Head of caudate nucleus (tissue), 42 donors: Measurements from ENCODE around the gene CACNB4.
A peak's percentile ranks its signal among the peaks of the same experiment; 100 is the strongest.

Experiments used
- DNase-seq, 42 donors: peaks; one replicate each; pipeline versions ENCODE4 v3.0.0 to v3.0.0-alpha.2; 2020 to 2021; ENCODE audit warnings: mixed read lengths in 7 of 42
- intact Hi-C: fragments of 100-400 bp; cut with DNase I; formaldehyde crosslinking; loops from one replicate; pipeline ENCODE4 v1.15.0; 2022

The CACNB4 gene

GRCh38 chr2:152058655-152059054, 40.2 kb downstream of the CACNB4 start:
- intact Hi-C loops: no loop called here
- DNase-seq: no peak

GRCh38 chr2:152056418-152056817, 42.4 kb downstream of the CACNB4 start:
- intact Hi-C loops: no loop called here
- no peak for DNase-seq

- intact Hi-C loops: no loop called here
Observed at GRCh38 chr2:152055366-152056108, 43.3 kb downstream of the CACNB4 start.

GRCh38 chr2:152054593-152054992, 44.3 kb downstream of the CACNB4 start:
- intact Hi-C loops: no loop called here
- DNase-seq: no peak

More at GRCh38 chr2:152055366-152056108, 43.3 kb downstream of the CACNB4 start:
- DNase-seq: no peak

DNA sequence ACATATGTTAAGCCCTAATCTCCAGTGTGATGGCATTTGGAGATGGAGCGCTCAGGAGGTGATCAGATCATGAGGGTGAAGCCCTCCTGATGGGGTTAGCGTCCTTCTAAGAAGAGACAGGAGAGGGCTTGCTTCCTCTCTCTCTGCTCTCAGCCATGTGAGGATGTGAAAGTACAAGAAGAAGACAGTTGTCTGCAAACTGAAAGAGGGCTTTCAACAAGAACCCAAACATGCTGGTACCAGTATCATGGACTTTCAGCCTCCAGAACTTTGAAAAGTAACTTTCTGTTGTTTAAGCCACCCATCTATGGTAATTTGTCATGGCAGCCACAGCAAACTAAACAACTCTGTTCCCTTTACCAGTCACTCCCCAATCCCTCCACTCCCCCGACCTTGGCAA, 47.4 kb downstream of the CACNB4 start:
- DNase-seq: no peak
- intact Hi-C loops: no loop called here

DNA sequence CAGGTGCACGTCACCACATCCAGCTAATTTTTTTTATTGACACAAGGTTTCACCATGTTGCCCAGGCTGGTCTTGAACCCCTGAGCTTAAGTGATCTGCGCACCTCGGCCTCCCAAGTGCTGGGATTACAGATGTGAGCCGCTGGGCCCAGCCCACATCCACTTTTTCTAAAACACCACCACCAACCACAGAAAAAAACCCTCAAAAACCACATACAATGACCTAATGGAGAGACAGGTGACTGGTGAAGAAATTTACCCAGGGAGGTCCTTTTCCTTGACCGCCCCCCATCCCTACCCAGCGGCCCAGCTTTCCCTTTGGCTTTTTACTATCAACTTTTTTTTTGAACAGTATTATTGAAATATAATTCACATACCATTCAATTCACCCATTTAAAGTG, 47.9 kb downstream of the CACNB4 start:
- no peak for DNase-seq
- intact Hi-C loops: no loop called here

DNA sequence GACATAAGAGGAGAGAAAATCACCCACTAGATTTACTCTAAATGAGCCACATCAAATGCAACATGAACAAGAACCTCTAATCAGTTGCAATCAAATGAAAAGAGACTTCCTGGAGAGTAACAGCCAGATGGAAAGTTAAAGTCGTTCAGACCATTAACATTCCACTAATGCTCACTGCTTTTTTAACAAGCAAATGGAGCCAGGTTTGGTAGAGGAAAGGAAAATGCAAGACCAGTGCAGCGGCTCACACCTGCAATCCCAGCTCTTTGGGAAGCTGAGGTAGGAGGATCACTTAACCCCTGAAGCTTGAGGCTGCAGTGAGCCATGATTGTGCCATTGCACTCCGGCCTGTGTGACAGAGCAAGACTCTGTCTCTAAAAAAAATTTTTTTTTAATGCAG, 48.5 kb downstream of the CACNB4 start:
- DNase-seq: no peak

GRCh38 chr2:152049541-152049940, 49.3 kb downstream of the CACNB4 start:
- intact Hi-C loops: no loop called here
- DNase-seq: no peak

More for the DNA sequence above, 48.5 kb downstream of the CACNB4 start:
- intact Hi-C loops: no loop called here

DNA sequence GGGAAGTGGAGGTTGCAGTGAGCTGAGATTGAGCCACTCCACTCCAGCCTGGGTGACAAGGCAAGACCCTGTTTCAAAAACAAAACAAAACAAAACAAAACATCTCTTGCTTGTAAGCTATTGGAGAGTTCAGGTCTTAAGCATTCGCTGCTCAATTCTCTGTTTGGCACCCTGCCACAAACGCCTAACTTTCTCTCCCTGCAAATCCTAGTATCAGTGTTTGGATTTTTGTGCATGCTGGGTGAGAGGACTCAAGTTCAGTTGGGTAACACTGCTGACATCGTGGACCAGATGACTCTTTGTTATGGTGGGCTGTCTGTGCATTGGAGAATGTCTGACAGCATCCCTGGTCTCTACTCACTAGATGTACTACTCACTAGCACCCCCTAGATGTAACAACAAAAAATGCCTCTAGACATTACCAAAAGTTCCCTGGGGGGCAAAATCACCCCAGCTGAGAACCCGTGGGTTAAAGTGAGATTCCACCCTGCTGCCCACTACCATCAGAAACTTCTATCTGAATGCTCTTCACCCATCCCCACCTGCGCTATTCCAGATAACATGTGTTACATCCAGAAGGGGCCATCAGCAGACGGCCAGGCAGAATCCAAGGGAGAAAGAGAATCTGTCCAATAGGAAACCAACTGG, 50.9 kb downstream of the CACNB4 start:
- no peak for DNase-seq
- intact Hi-C loops: no loop called here

GRCh38 chr2:152046940-152047339, 51.9 kb downstream of the CACNB4 start:
- intact Hi-C loops: no loop called here
- no peak for DNase-seq

DNA sequence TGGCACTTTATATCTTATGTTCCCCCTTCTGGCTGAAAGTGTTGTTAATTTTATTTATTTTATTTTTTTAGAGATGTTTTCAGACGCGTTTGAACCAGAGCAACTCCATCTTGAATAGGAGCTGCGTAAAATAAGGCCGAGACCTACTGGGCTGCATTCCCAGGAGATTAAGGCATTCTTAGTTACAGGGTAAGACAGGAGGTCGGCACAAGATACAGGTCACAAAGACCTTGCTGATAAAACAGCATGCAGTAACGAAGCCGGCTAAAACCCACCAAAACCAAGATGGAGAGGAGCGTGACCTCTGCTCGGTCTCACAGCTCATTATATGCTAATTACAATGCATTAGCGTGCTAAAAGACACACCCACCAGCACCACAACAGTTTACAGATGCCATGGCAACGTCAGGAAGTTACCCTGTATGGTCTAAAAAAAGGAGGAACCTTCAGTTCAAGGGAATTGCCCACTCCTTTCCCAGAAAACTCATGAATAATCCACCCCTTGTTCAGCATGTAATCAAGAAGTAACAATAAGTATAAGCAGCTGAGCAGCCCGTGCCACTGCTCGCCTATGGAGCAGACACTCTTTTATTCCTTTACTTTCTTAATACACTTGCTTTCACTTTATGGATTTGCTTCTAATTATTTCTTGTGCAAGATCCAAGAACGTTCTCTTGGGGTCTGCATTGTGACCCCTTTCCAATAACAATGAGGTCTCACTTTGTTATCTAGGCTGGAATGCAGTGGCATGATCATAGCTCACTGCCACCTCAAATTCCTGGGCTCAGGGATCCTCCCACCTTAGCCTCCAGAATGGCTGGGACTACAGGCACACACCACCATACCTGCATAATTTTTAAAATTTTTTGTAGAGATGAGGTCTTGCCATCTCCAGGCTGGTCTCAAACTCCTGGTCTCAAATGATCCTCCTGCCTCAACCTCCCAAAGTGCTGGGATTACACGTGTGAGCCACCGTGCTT, 55.9 kb downstream of the CACNB4 start:
- DNase-seq: no peak
- intact Hi-C loops: no loop called here

DNA sequence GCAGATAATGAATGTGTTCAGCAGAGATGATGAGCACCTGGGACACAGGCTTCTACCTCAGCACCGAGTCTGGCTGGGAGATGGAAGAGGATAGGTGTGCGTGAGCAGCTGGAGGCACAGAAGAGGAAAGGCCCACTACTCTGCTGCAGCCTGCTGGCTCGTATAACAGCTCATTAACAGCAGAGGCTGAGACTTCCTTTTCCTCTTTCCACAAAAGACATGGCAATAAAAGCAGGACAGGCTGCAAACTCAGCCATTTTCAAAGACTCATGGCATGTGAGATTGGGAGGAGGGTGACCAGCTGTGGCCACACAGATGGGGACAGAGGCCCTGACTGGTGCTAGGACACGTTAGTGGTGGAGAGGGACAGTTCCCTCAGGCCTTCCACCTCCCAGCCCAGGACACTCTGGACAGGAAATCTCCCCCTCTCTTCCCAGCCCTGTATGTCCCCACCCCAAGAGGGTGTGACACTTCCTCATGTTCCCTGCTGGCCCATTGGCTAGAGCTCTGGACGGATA, 60.3 kb downstream of the CACNB4 start:
- intact Hi-C loops: loop anchor here (5.0 kb wide), 1 partner anchor 139 kb away; the partner anchor contains the start of gene STAM2
- DNase-seq: peak in 10 of 42 donors; percentile 17 to 53 (median 34)

DNA sequence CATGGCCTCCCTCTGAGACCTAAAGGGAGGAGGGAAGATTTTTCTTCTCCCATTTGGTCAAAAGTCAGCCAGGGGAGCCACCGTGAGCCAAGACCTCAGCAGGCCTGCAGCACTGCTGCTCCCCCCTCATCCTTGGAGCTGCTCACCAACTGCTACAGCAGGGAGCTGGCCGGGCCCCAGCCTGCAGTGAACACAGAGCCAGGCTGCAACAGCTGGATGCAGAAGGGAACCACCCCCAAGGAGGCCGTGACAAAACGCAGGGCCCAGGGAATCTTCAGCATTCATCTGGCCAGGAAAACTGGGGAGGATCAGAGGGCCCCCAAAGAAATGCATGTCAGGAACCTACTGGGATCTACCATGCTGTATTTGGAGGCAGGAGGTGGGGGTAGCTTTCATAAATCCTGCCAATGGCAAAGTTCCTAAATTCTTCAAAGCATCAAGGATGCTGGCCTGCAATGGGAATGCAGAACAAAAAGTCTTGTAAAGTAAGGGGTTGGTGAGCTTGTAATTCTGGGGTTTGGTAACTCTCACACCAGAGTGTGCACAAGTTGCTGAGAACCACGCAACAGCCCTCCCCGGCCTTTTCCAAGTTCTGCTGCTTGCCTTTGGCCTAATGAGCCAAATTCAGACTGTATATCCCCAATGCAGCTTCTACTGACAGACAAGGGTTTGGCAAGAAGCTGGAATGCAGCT, 61.0 kb downstream of the CACNB4 start:
- DNase-seq: peak in 11 of 42 donors; percentile 18 to 46 (median 25)
- intact Hi-C loops: loop anchor here (5.0 kb wide), 1 partner anchor 139 kb away; the partner anchor contains the start of gene STAM2

DNA sequence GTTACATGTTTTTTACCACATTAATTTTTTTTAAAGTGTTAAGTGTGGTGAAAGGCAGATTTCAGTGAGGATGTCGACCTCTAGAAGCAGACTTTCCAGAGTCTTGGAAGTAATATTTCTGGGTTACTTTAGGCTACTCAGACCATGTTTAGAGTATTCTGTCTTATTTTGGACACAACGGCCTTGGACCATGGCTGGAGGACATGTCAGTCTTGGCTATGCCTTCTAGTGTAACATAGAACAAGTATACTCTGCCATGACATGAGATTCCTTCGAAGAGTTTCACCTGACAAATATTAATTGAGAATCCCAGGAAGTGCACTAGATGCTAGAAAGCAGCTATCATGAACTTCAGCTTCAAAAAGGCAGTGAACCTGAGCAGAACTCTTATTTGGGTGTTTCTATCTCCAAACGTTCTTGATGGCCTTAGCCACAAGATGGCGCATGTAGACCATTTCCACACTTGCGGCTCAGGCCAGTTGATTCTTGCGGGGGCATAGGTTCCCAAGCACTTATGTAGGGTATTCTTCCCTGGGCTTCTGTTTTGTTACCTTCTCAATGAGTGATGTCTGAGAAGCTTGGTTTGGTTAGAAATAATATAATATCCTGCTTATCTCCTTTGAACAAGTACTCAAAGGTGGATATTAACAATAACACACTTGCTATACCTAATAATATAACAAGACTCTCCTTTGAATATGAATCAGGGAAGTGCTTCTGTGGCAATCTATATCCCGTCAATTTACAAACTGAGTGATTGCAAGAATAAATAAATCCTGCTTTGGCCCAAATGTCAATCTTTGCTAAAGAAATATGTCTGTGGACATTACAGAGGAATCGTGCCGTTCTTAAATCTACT, 62.0 kb downstream of the CACNB4 start:
- DNase-seq: peak; percentile 40 to 90 (median 75)
- intact Hi-C loops: loop anchor here (5.0 kb wide), 1 partner anchor 140 kb away; the partner anchor contains the start of gene STAM2

GRCh38 chr2:152034257-152034801, 64.5 kb downstream of the CACNB4 start:
- intact Hi-C loops: no loop called here
- no peak for DNase-seq

DNA sequence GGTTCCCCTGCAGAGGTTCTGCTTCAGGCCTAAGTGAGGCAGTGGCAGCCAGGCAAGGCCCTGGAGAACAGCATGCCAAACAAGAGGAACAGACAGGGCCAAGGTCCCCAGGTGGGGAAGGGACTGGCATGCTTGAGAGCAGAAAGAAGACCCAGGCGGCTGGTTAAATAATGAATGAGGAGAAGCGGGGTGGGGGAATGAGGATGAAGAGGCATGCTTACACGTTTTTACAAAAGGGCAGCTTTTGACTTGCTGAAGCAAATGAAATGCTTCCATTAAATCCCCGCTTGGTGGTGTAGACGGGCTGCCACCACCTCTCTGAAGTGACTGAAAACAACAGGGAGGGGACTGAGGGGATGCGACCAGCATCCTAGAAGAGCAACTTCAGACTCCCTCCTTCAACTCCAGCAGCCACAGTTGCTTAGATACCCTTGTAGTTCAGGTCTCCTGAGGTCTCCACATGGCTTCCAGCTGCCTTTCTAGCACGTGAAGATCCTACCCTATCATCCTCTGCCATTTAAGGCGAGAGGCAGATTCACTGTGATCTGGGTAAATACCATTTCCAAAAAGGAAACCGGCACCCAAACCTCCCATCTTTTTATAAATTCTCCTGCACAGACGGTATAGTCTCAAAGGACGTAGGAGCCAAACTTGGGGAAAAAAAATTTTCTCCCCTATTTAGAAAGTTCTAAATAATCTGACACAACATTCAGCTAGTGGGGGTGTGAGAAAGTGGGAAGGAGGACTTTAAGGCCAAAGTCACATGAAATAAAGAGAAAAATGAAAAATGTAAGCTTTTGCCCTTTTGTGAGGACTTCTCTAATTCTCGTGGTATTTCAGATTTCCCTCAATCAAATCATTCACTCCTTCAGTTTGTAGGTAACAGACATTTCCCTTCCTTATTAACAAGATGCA, 65.6 kb downstream of the CACNB4 start:
- intact Hi-C loops: no loop called here
- DNase-seq: peak in 3 of 42 donors; percentile 18 to 40 (median 24)
